OCI-LY3 (cell line): ENCODE measurements around the gene UTP14C.

Experiments used
- EZH2phosphoT487 ChIP-seq: fragments of 200-600 bp; shearing (Covaris generic); IDR thresholded peaks from 2 replicates; pipeline ENCODE4 v1.6.1; 2018; ENCODE audit warnings: antibody characterized with exemption, mixed run types, low read depth
- TF ChIP-seq, protein P1 (sequence below): fragments of 200-600, 300-600 bp; sonication (generic); IDR thresholded peaks from 2 replicates; pipeline ENCODE4 v1.5.1; 2014; ENCODE audit warnings: antibody characterized with exemption, low read length, low read depth

DNA sequence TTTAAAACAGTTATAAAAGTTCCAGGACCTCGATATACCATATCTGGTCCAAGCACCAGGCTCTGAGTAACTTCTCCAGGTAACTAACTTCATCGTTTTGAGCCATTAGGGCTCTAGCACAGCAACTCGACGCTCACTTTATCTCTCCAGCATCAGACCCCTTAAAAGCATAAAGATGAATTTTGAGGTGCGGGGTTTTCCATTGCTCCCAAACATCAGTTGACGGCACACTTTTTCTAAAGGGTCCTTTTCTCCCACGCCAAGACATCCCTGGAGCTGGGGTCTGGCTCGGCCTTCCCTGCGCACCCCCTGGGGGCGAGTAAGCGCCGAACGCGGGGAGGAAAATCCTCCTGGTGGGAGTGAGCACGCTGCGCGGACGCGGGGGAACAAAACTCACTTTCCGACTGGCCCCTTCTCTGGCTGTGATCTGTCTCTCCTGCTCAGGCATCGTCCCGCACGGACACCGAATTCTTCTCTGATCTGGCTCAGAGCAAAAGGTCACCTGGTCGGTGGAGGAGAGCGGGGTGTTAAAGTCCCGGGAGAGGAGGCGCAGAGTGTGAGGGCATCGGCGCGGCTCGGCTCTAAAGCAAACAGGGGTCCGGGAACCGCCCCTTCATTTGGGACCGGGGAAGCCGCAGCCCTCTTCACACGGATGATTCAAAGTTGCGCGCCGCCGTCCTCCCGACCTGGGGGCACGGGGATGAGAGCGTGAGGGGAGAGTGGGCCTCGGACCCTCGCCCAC, 13.4 kb upstream of the UTP14C start, which contains the start of gene ATP7B:
- TF ChIP-seq, protein P1, sequence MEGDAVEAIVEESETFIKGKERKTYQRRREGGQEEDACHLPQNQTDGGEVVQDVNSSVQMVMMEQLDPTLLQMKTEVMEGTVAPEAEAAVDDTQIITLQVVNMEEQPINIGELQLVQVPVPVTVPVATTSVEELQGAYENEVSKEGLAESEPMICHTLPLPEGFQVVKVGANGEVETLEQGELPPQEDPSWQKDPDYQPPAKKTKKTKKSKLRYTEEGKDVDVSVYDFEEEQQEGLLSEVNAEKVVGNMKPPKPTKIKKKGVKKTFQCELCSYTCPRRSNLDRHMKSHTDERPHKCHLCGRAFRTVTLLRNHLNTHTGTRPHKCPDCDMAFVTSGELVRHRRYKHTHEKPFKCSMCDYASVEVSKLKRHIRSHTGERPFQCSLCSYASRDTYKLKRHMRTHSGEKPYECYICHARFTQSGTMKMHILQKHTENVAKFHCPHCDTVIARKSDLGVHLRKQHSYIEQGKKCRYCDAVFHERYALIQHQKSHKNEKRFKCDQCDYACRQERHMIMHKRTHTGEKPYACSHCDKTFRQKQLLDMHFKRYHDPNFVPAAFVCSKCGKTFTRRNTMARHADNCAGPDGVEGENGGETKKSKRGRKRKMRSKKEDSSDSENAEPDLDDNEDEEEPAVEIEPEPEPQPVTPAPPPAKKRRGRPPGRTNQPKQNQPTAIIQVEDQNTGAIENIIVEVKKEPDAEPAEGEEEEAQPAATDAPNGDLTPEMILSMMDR = no peak
- no peak for TF ChIP-seq EZH2phosphoT487
